ENCODE measurements around the gene DAAM1. TPM values are rescaled to one million over a fixed set of nuclear protein-coding genes. Genes with fewer than 3 reads are reported as not detected.

DAAM1 gene
- total RNA-seq, 2 experiments from 2014 or later, result 30.1 to 72.8 TPM

DNA sequence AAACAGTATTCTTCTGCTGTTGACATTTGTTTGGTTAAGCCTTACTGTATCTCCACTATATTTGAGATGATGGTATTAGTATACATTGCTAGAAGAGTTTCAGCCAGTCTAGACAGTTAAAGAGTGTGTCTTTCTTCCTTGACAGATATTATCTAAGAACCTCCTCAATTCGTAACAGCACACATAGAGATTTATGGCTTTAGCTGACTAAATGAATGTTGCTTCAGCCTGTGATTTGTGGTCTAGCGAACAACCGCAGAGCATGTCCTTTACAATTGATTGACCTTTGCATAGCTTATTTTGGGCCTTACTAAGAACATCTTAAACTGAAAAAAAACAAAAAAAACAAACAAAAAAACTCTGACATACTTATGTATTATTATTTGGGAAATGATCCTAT, 122.2 kb downstream of the DAAM1 start:
- Histone ChIP-seq H3K36me3 (ENCODE audit: insufficient read depth, low read length) (peaks cover 26% of the 10 kb centered on the region), H3K9me3 (ENCODE audit: low read length) (no peaks in the 10 kb centered on the region), H4K20me1 (ENCODE audit: insufficient read depth, low read length) (no peaks in the 10 kb centered on the region), H2AFZ (ENCODE audit: low read length) (no peak overlapping the region), H3K4me2 (ENCODE audit: low read length) (peak overlapping the region; percentile 55), H3K4me3 (ENCODE audit: low read depth, low read length, poor library complexity, severe bottlenecking) (peak overlapping the region; percentile 7), H3K79me2 (ENCODE audit: insufficient read depth, low read depth, low read length) (peaks cover 36% of the 10 kb centered on the region), H3K27ac (ENCODE audit: low read depth, low read length, poor library complexity, severe bottlenecking) (peak overlapping the region; percentile 33), H3K9me2 (ENCODE audit: insufficient read depth, low read length) (no peaks in the 10 kb centered on the region), H3K4me1 (ENCODE audit: insufficient read depth, low read length, poor library complexity, severe bottlenecking) (peaks cover 78% of the 10 kb centered on the region)
- peak; percentile 44 for DNase-seq (ENCODE audit: low spot score)
- TF ChIP-seq, protein P1, sequence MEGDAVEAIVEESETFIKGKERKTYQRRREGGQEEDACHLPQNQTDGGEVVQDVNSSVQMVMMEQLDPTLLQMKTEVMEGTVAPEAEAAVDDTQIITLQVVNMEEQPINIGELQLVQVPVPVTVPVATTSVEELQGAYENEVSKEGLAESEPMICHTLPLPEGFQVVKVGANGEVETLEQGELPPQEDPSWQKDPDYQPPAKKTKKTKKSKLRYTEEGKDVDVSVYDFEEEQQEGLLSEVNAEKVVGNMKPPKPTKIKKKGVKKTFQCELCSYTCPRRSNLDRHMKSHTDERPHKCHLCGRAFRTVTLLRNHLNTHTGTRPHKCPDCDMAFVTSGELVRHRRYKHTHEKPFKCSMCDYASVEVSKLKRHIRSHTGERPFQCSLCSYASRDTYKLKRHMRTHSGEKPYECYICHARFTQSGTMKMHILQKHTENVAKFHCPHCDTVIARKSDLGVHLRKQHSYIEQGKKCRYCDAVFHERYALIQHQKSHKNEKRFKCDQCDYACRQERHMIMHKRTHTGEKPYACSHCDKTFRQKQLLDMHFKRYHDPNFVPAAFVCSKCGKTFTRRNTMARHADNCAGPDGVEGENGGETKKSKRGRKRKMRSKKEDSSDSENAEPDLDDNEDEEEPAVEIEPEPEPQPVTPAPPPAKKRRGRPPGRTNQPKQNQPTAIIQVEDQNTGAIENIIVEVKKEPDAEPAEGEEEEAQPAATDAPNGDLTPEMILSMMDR (conservative IDR thresholded peaks at IDR 0.05; ENCODE audit: low read length), result no peak
- TF ChIP-seq EZH2phosphoT487 (IDR thresholded peaks at IDR 0.05; ENCODE audit: borderline replicate concordance, low read depth, low read length), result no peak
- ChIA-PET POLR2A (interaction anchor here (0.7 to 1.9 kb wide), 7 partner anchors 8 to 940 kb away, joined by 3 to 12 read pairs (median 3); no protein-coding TSS in a partner anchor), CTCF (ENCODE audit: unreplicated experiment) (no interaction called here)
- intact Hi-C loops (cut with micrococcal nuclease; ENCODE audit: unreplicated experiment), result no loop called here
- BruUV-seq (replicated peaks), result no TSS peak

GRCh38 chr14:59311723-59312122, 123.3 kb downstream of the DAAM1 start:
- H3K79me2 ChIP-seq (ENCODE audit: insufficient read depth, low read depth, low read length), result peaks cover 30% of the 10 kb centered on the region
- H3K9me3 ChIP-seq (ENCODE audit: low read length), result no peaks in the 10 kb centered on the region
- TF ChIP-seq EZH2phosphoT487 (IDR thresholded peaks at IDR 0.05; ENCODE audit: borderline replicate concordance, low read depth, low read length), result no peak
- TF ChIP-seq, protein P1 (conservative IDR thresholded peaks at IDR 0.05; ENCODE audit: low read length), result no peak
- CTCF ChIA-PET (ENCODE audit: unreplicated experiment), result no interaction called here
- H3K4me1 ChIP-seq (ENCODE audit: insufficient read depth, low read length, poor library complexity, severe bottlenecking), result peaks cover 78% of the 10 kb centered on the region
- H2AFZ ChIP-seq (ENCODE audit: low read length), result no peak overlapping the region
- no peaks in the 10 kb centered on the region for H3K9me2 ChIP-seq (ENCODE audit: insufficient read depth, low read length)
- DNase-seq (ENCODE audit: low spot score), result no peak
- POLR2A ChIA-PET, result interaction anchor here (0.7 to 1.9 kb wide), 7 partner anchors 8 to 98 kb away, joined by 3 to 12 read pairs (median 3); no protein-coding TSS in a partner anchor
- H3K4me3 ChIP-seq (ENCODE audit: low read depth, low read length, poor library complexity, severe bottlenecking), result no peak overlapping the region
- intact Hi-C loops (cut with micrococcal nuclease; ENCODE audit: unreplicated experiment), result no loop called here
- BruUV-seq (replicated peaks), result no TSS peak
- no peaks in the 10 kb centered on the region for H4K20me1 ChIP-seq (ENCODE audit: insufficient read depth, low read length)
- no peak overlapping the region for H3K4me2 ChIP-seq (ENCODE audit: low read length)
- H3K36me3 ChIP-seq (ENCODE audit: insufficient read depth, low read length), result peaks cover 29% of the 10 kb centered on the region
- H3K27ac ChIP-seq (ENCODE audit: low read depth, low read length, poor library complexity, severe bottlenecking), result no peak overlapping the region

- no TSS peak for BruUV-seq (replicated peaks)
- no peak overlapping the region for H3K27ac ChIP-seq (ENCODE audit: low read depth, low read length, poor library complexity, severe bottlenecking)
Measured at GRCh38 chr14:59313144-59313651, 124.7 kb downstream of the DAAM1 start.

More at GRCh38 chr14:59313144-59313651, 124.7 kb downstream of the DAAM1 start:
- intact Hi-C loops (cut with micrococcal nuclease; ENCODE audit: unreplicated experiment), result no loop called here
- no peaks in the 10 kb centered on the region for H4K20me1 ChIP-seq (ENCODE audit: insufficient read depth, low read length)
- H3K4me1 ChIP-seq (ENCODE audit: insufficient read depth, low read length, poor library complexity, severe bottlenecking), result peaks cover 69% of the 10 kb centered on the region
- ChIA-PET CTCF (ENCODE audit: unreplicated experiment) (no interaction called here), POLR2A (interaction anchor here (0.6 to 5.3 kb wide), 3 partner anchors 8 to 127 kb away, joined by 3 to 41 read pairs (median 5); no protein-coding TSS in a partner anchor)
- H3K4me3 ChIP-seq (ENCODE audit: low read depth, low read length, poor library complexity, severe bottlenecking), result no peak overlapping the region
- peaks cover 17% of the 10 kb centered on the region for H3K79me2 ChIP-seq (ENCODE audit: insufficient read depth, low read depth, low read length)
- H3K4me2 ChIP-seq (ENCODE audit: low read length), result peak overlapping the region; percentile 13; the same call in 1 of the 2 replicates
- H2AFZ ChIP-seq (ENCODE audit: low read length), result no peak overlapping the region
- H3K36me3 ChIP-seq (ENCODE audit: insufficient read depth, low read length), result peaks cover 37% of the 10 kb centered on the region
- no peaks in the 10 kb centered on the region for H3K9me3 ChIP-seq (ENCODE audit: low read length)
- TF ChIP-seq, protein P1 (conservative IDR thresholded peaks at IDR 0.05; ENCODE audit: low read length), result no peak
- TF ChIP-seq EZH2phosphoT487 (IDR thresholded peaks at IDR 0.05; ENCODE audit: borderline replicate concordance, low read depth, low read length), result no peak
- H3K9me2 ChIP-seq (ENCODE audit: insufficient read depth, low read length), result no peaks in the 10 kb centered on the region
- DNase-seq (ENCODE audit: low spot score), result no peak

Measured in OCI-LY7 (cell line).